Hepatocyte (in vitro differentiated cells): Measurements from ENCODE around the gene PEAK1. TPM values are rescaled to one million over a fixed set of nuclear protein-coding genes. Genes with fewer than 3 reads are reported as not detected.
"Not testable (repeated sequence)": the region's sequence is repeated elsewhere in the genome, so short reads cannot be mapped to it uniquely, and the experiment has no call there.

Experiments
- DNase-seq: peaks from one replicate; pipeline ENCODE4 v3.0.0-alpha.2; 2016; ENCODE audit warnings: low spot score
- H2AFZ ChIP-seq: fragments of 200-600 bp; sonication (generic); 2 replicates; pipeline ENCODE4 v1.6.0; 2016; ENCODE audit warnings: antibody characterized with exemption, mild to moderate bottlenecking
- H3K27ac ChIP-seq: fragments of 200-600 bp; sonication (generic); 2 replicates; pipeline ENCODE4 v1.5.1; 2016; ENCODE audit warnings: mild to moderate bottlenecking
- H3K27me3 ChIP-seq: fragments of 200-600 bp; sonication (generic); 2 replicates; pipeline ENCODE4 v1.6.1; 2016
- H3K36me3 ChIP-seq: fragments of 200-600 bp; sonication (generic); replicated peaks from 2 replicates; pipeline ENCODE4 v1.5.1; 2016; ENCODE audit warnings: low read depth; ENCODE audit not compliant: insufficient read depth
- H3K4me1 ChIP-seq: fragments of 200-600 bp; sonication (generic); 2 replicates; pipeline ENCODE4 v1.5.1; 2016; ENCODE audit warnings: mild to moderate bottlenecking, moderate library complexity; ENCODE audit not compliant: insufficient read depth
- H3K4me2 ChIP-seq: fragments of 200-600 bp; sonication (generic); 2 replicates; pipeline ENCODE4 v1.6.0; 2016
- H3K4me3 ChIP-seq: fragments of 200-600 bp; sonication (generic); 2 replicates; pipeline ENCODE4 v1.5.1; 2016; ENCODE audit warnings: mild to moderate bottlenecking
- H3K79me2 ChIP-seq: fragments of 200-600 bp; sonication (generic); 2 replicates; pipeline ENCODE4 v1.6.0; 2017; ENCODE audit warnings: mild to moderate bottlenecking
- H3K9me2 ChIP-seq: fragments of 200-600 bp; sonication (generic); replicated peaks from 2 replicates; pipeline ENCODE4 v1.6.0; 2017; ENCODE audit warnings: mild to moderate bottlenecking; ENCODE audit not compliant: insufficient read depth
- H3K9me3 ChIP-seq: fragments of 200-600 bp; sonication (generic); 2 replicates; pipeline ENCODE4 v1.5.1; 2016; ENCODE audit warnings: low read depth, mild to moderate bottlenecking
- H4K20me1 ChIP-seq: fragments of 200-600 bp; sonication (generic); 2 replicates; pipeline ENCODE4 v1.6.0; 2016; ENCODE audit warnings: mild to moderate bottlenecking; ENCODE audit not compliant: insufficient read depth, poor library complexity, severe bottlenecking
- EZH2 ChIP-seq: fragments of 200-600 bp; sonication (generic); IDR thresholded peaks from 2 replicates; pipeline ENCODE4 v1.6.1; 2016; ENCODE audit warnings: antibody characterized with exemption, mild to moderate bottlenecking, borderline replicate concordance
- EZH2phosphoT487 ChIP-seq: fragments of 200-600 bp; sonication (generic); IDR thresholded peaks from one replicate; pipeline ENCODE4 v1.6.1; 2018; ENCODE audit warnings: antibody characterized with exemption, mild to moderate bottlenecking, low read depth, moderate library complexity; ENCODE audit not compliant: unreplicated experiment, severe bottlenecking
- WGBS: methylation state at CpG from one replicate; pipeline ENCODE4 v1.1.6; 2016; ENCODE audit warnings: low lambda C conversion rate; ENCODE audit errors: missing lambda C conversion rate; 5-methylcytosine and 5-hydroxymethylcytosine counted together
- polyA plus RNA-seq: library from polyadenylated mRNA; unstranded; fragments of >200 nt; fragmentation: Nextera tagmentation; extraction: Ambion mirVana; gene quantifications from 2 replicates; pipeline ENCODE4 v1.2.1, GENCODE V29; 2016
- total RNA-seq: library from RNA; depleted of rRNA; stranded (reverse); fragments of >200 nt; gene quantifications from 2 replicates; pipeline ENCODE4 v1.2.3, GENCODE V29; 2014
- TF ChIP-seq, protein P1 (sequence below): fragments of 200-600 bp; sonication (generic); IDR thresholded peaks from 2 replicates; pipeline ENCODE4 v1.5.1; 2016; ENCODE audit warnings: antibody characterized with exemption, mild to moderate bottlenecking; ENCODE audit not compliant: poor library complexity

PEAK1 gene
- total and polyA plus RNA-seq, 2 experiments from 2014 or later, result 8.1 to 27.1 TPM

DNA sequence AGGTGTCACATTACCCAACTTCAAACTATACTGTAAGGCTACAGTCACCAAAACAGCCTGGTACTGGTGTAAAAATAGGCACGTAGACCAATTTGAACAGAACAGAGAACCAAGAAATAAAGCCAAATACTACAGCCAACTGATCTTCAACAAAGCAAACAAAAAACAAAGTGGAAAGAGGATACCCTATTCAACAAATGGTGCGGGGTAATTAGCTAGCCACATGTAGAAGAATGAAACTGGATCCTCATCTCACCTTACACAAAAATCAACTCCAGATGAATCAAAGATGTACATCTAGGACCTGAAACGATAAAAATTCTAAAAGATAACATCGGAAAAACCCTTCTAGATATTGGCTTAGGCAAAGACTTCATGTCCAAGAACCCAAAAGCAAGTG, 13.1 kb downstream of the PEAK1 start:
- Histone ChIP-seq H3K27me3 (no peaks in the 10 kb centered on the region), H3K27ac (no peak overlapping the region), H3K36me3 (no peaks in the 10 kb centered on the region), H3K79me2 (peaks cover 90% of the 10 kb centered on the region), H3K4me1 (peaks cover 4% of the 10 kb centered on the region), H4K20me1 (peaks cover 7% of the 10 kb centered on the region), H3K9me2 (no peaks in the 10 kb centered on the region), H3K4me2 (no peak overlapping the region), H3K9me3 (no peaks in the 10 kb centered on the region), H2AFZ (no peak overlapping the region), H3K4me3 (no peak overlapping the region)
- DNase-seq, result no peak
- WGBS, result 96% methylated on average over 4 of the region's 4 CpGs
- no peak for TF ChIP-seq EZH2phosphoT487

DNA sequence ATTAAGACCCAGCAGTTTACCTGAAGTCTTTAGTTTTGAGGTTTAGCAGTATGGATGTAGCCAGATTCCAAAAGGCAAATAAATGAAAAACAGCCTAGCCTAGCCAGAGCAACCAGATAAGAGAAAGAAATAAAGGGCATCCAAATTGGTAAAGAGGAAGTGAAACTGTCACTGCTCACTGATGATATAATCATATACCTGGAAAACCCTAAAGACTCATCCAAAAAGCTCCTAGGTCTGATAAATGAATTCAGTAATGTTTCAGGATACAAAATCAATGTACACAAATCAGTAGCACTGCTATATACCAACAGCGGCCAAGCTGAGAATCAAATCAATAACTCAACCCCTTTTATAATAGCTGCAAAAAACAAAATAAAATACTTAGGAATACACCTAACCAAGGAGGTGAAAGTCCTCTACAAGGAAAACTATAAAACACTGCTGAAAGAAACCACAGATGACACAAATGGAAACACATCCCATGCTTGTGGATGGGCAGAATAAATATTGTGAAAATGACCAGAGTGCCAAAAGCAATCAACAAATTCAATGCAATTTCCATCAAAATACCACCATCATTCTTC, 13.6 kb downstream of the PEAK1 start:
- H3K36me3 ChIP-seq, H3K9me3 ChIP-seq, H3K4me2 ChIP-seq, H3K27ac ChIP-seq, H3K4me1 ChIP-seq, H3K9me2 ChIP-seq, H3K4me3 ChIP-seq, H4K20me1 ChIP-seq, DNase-seq, H3K27me3 ChIP-seq, H2AFZ ChIP-seq: not testable (repeated sequence)
- 100% methylated on average over 1 of the region's 1 CpG for WGBS
- peaks cover 93% of the 10 kb centered on the region for H3K79me2 ChIP-seq

DNA sequence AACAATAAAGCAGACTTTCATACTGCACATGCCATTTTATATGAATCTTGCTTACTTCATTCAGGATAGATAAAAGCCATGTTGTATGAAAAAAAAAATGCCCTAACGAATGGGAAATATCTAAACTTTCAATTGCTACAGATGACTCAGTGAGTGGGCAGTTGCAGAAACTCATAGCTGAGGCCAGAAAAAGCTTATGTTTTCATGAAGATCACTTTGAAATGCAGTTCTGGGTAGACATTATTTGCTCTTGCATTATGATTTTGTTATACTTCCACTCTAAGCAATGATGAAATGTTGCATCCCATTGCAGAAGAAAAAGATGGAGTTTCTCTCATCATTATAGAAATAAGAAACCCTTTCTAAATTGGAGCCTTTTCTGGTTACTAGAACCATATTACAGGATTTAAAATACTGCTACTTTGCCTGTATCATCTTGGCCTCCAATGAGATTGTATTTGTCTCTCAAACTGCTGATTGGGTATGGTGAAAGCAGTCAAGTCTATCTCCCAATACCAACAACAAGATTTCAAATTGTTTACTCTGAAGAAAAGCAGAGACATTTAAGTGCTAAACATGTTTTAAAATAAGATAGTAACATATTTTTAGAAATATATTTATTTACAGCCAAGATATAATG, 17.0 kb downstream of the PEAK1 start:
- Histone ChIP-seq H3K27ac (peak overlapping the region; percentile 49), H3K9me2 (no peaks in the 10 kb centered on the region), H3K36me3 (no peaks in the 10 kb centered on the region), H4K20me1 (peaks cover 7% of the 10 kb centered on the region), H2AFZ (no peak overlapping the region), H3K27me3 (no peaks in the 10 kb centered on the region), H3K9me3 (no peaks in the 10 kb centered on the region), H3K4me2 (peak overlapping the region; percentile 29), H3K4me3 (no peak overlapping the region), H3K4me1 (no peaks in the 10 kb centered on the region), H3K79me2 (peaks cover 94% of the 10 kb centered on the region)
- TF ChIP-seq, protein P1, sequence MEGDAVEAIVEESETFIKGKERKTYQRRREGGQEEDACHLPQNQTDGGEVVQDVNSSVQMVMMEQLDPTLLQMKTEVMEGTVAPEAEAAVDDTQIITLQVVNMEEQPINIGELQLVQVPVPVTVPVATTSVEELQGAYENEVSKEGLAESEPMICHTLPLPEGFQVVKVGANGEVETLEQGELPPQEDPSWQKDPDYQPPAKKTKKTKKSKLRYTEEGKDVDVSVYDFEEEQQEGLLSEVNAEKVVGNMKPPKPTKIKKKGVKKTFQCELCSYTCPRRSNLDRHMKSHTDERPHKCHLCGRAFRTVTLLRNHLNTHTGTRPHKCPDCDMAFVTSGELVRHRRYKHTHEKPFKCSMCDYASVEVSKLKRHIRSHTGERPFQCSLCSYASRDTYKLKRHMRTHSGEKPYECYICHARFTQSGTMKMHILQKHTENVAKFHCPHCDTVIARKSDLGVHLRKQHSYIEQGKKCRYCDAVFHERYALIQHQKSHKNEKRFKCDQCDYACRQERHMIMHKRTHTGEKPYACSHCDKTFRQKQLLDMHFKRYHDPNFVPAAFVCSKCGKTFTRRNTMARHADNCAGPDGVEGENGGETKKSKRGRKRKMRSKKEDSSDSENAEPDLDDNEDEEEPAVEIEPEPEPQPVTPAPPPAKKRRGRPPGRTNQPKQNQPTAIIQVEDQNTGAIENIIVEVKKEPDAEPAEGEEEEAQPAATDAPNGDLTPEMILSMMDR, result no peak
- TF ChIP-seq EZH2phosphoT487, result no peak
- no peak for TF ChIP-seq EZH2
- DNase-seq, result no peak
- WGBS, result 58% methylated on average over 1 of the region's 1 CpG

DNA sequence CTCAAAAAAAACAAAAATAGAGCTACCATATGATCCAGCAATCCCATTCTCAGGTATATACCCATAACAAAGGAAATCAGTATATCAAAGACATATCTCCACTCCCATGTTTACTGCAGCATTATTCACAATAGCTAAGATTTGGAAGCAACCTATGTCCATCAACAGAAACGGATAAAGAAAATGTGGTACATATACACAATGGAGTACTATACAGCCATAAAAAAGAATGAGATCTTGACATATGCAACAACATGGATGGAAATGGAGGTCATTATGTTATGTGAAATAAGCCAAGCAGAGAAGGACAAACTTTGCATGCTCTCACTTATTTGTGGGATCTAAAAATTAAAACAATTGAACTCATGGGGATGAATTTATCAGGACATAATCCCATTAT, 19.6 kb downstream of the PEAK1 start:
- TF ChIP-seq, protein P1, result no peak
- Histone ChIP-seq H3K9me2 (no peaks in the 10 kb centered on the region), H3K27me3 (no peaks in the 10 kb centered on the region), H3K4me2 (no peak overlapping the region), H3K36me3 (no peaks in the 10 kb centered on the region), H3K9me3 (peaks cover 9% of the 10 kb centered on the region), H3K79me2 (peaks cover 95% of the 10 kb centered on the region), H4K20me1 (peaks cover 10% of the 10 kb centered on the region), H3K4me3 (no peak overlapping the region), H3K4me1 (no peaks in the 10 kb centered on the region), H3K27ac (no peak overlapping the region), H2AFZ (no peak overlapping the region)
- WGBS, result 100% methylated on average over 1 of the region's 1 CpG
- no peak for DNase-seq
